Caco-2 (cell line): Measurements from ENCODE around the gene SP2. TPM values are rescaled to one million over a fixed set of nuclear protein-coding genes. Genes with fewer than 3 reads are reported as not detected.

Source experiments
- BruUV-seq: library from RNA; stranded (reverse); fragments of 400-500 nt; replicated peaks from 2 replicates; lab custom pipeline; 2021; lab: Mats Ljungman, UMichigan
- CTCF ChIA-PET: fragments of 300-600 bp; sonication (Branson Sonifier 250); formaldehyde crosslinking; loops from one replicate; lab custom pipeline; 2022; ENCODE audit warnings: antibody characterized with exemption; lab: Charles Lee
- POLR2A ChIA-PET: fragments of 300-600 bp; sonication (Branson Sonifier 250); formaldehyde crosslinking; loops from one replicate; lab custom pipeline; 2022; ENCODE audit warnings: antibody characterized with exemption; lab: Charles Lee
- DNase-seq, 2 experiments: peaks; one replicate each; pipeline versions ENCODE4 v3.0.0 to v3.0.0-alpha.2; 2020 to 2022
- H3K27me3 ChIP-seq: replicated peaks from 2 replicates; pipeline ENCODE4 v1.6.0; 2011; ENCODE audit warnings: low read length; ENCODE audit not compliant: control insufficient read depth, insufficient read depth
- H3K36me3 ChIP-seq: 2 replicates; pipeline ENCODE4 v1.5.1; 2011; ENCODE audit warnings: low read length; ENCODE audit not compliant: control insufficient read depth, insufficient read depth
- H3K4me1 ChIP-seq: fragments of 250-450 bp; sonication (Bioruptor Pico); 2 replicates; pipeline ENCODE4 v1.5.1; 2020; ENCODE audit warnings: mild to moderate bottlenecking
- H3K4me3 ChIP-seq: 2 replicates; pipeline ENCODE4 v1.5.1; 2011; ENCODE audit warnings: low read depth, mild to moderate bottlenecking, control low read depth, low read length
- H3K9me3 ChIP-seq: fragments of 250-450 bp; sonication (Bioruptor Pico); 2 replicates; pipeline ENCODE4 v1.5.1; 2020; ENCODE audit warnings: mild to moderate bottlenecking, moderate library complexity
- H3K27ac Mint-ChIP-seq: one replicate; pipeline ENCODE4 v1.8.0; 2022; ENCODE audit warnings: mixed read lengths; ENCODE audit not compliant: unreplicated experiment
- H3K27me3 Mint-ChIP-seq: one replicate; pipeline ENCODE4 v1.8.0; 2022; ENCODE audit warnings: mixed read lengths; ENCODE audit not compliant: insufficient read depth, unreplicated experiment
- H3K36me3 Mint-ChIP-seq: one replicate; pipeline ENCODE4 v1.8.0; 2022; ENCODE audit warnings: mild to moderate bottlenecking, mixed read lengths; ENCODE audit not compliant: insufficient read depth, unreplicated experiment
- H3K4me1 Mint-ChIP-seq: one replicate; pipeline ENCODE4 v1.8.0; 2022; ENCODE audit warnings: low read depth, mixed read lengths; ENCODE audit not compliant: unreplicated experiment
- H3K4me3 Mint-ChIP-seq: one replicate; pipeline ENCODE4 v1.8.0; 2022; ENCODE audit warnings: mild to moderate bottlenecking, moderate library complexity, mixed read lengths; ENCODE audit not compliant: unreplicated experiment
- H3K9me3 Mint-ChIP-seq: one replicate; pipeline ENCODE4 v1.8.0; 2022; ENCODE audit warnings: mixed read lengths; ENCODE audit not compliant: unreplicated experiment
- intact Hi-C: fragments of 100-400 bp; cut with micrococcal nuclease; formaldehyde crosslinking; loops from one replicate; pipeline ENCODE4 v1.10.0; 2022; ENCODE audit not compliant: unreplicated experiment
- total RNA-seq: library from RNA; stranded (reverse); gene quantifications from 2 replicates; pipeline ENCODE4 v1.2.3, GENCODE V29; 2022
- TF ChIP-seq, protein P1 (sequence below), 2 experiments: fragments of 200-600 bp in 1 of 2; IDR thresholded peaks; 1 replicate in 1 of 2; 2 replicates in 1 of 2; pipeline versions ENCODE4 v1.5.1 to v1.8.0; 2011 to 2022; ENCODE audit warnings: antibody characterized with exemption in 1 of 2, control low read depth in 1 of 2, inconsistent platforms in 1 of 2, low read depth in 1 of 2, low read length in 1 of 2, mild to moderate bottlenecking in 1 of 2, moderate library complexity in 1 of 2; ENCODE audit not compliant: insufficient read depth in 1 of 2, severe bottlenecking in 1 of 2, unreplicated experiment in 1 of 2

The SP2 gene
- total RNA-seq, 1 experiment from 2014 or later: 25.2 TPM

DNA sequence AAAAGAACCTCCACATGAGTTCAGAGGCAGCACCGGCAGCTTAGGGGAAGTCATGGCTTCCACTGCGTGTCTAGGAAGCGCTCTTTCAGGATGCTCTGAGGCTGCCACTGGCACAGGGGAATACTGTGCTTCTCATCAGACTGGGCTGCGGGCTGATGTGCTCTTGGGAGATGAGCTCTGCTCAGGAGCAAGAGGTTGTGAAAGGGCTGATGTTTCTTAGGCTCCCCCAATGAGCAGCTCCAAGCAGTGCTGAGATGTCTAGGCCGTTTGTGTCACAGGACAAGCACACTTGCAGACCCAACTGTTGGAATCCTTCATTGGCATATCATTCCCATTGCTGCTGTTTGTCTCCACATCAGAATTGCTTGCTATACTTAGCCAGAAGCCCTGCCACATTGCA lies 3.6 kb downstream of the SP2 start:
- Histone ChIP-seq H3K36me3 (peaks cover 8% of the 10 kb centered on the region), H3K9me3 (no peaks in the 10 kb centered on the region), H3K4me1 (peaks cover 7% of the 10 kb centered on the region), H3K4me3 (no peak overlapping the region), H3K27me3 (no peaks in the 10 kb centered on the region)
- peaks cover 20% of the 10 kb centered on the region for H3K36me3 Mint-ChIP-seq
- CTCF ChIA-PET: interaction anchor here (1.0 to 1.2 kb wide), 2 partner anchors 57 to 71 kb away, joined by 3 read pairs; partner anchors contain the start of gene CDK5RAP3
- H3K27ac Mint-ChIP-seq: no peak overlapping the region
- BruUV-seq: no TSS peak
- H3K4me3 Mint-ChIP-seq: no peak overlapping the region
- peaks cover 2% of the 10 kb centered on the region for H3K27me3 Mint-ChIP-seq
- peaks cover 11% of the 10 kb centered on the region for H3K4me1 Mint-ChIP-seq
- intact Hi-C loops: no loop called here
- POLR2A ChIA-PET: no interaction called here
- DNase-seq: no peak
- TF ChIP-seq, protein P1, sequence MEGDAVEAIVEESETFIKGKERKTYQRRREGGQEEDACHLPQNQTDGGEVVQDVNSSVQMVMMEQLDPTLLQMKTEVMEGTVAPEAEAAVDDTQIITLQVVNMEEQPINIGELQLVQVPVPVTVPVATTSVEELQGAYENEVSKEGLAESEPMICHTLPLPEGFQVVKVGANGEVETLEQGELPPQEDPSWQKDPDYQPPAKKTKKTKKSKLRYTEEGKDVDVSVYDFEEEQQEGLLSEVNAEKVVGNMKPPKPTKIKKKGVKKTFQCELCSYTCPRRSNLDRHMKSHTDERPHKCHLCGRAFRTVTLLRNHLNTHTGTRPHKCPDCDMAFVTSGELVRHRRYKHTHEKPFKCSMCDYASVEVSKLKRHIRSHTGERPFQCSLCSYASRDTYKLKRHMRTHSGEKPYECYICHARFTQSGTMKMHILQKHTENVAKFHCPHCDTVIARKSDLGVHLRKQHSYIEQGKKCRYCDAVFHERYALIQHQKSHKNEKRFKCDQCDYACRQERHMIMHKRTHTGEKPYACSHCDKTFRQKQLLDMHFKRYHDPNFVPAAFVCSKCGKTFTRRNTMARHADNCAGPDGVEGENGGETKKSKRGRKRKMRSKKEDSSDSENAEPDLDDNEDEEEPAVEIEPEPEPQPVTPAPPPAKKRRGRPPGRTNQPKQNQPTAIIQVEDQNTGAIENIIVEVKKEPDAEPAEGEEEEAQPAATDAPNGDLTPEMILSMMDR (IDR thresholded peaks at IDR 0.05; ENCODE audit: insufficient read depth in 1 of 2, low read depth in 1 of 2, low read length in 1 of 2, severe bottlenecking in 1 of 2, unreplicated experiment in 1 of 2): no peak
- no peaks in the 10 kb centered on the region for H3K9me3 Mint-ChIP-seq

GRCh38 chr17:47901423-47901822 lies 5.4 kb downstream of the SP2 start:
- CTCF ChIA-PET: interaction anchor here (0.5 kb wide), 1 partner anchor 267 kb away, joined by 3 read pairs; no protein-coding TSS in a partner anchor

GRCh38 chr17:47902039-47902744 lies 6.2 kb downstream of the SP2 start:
- no peak overlapping the region for H3K4me3 ChIP-seq
- POLR2A ChIA-PET: interaction anchor here (0.5 kb wide), 1 partner anchor 15 kb away, joined by 4 read pairs; no protein-coding TSS in a partner anchor
- intact Hi-C loops: no loop called here

More at GRCh38 chr17:47901423-47901822, 5.4 kb downstream of the SP2 start:
- H3K9me3 ChIP-seq: no peaks in the 10 kb centered on the region
- no peaks in the 10 kb centered on the region for H3K27me3 ChIP-seq
- no TSS peak for BruUV-seq
- POLR2A ChIA-PET: no interaction called here
- H3K4me1 ChIP-seq: peaks cover 5% of the 10 kb centered on the region
- intact Hi-C loops: no loop called here
- H3K36me3 ChIP-seq: peaks cover 8% of the 10 kb centered on the region
- no peak overlapping the region for H3K4me3 ChIP-seq
- TF ChIP-seq, protein P1 (IDR thresholded peaks at IDR 0.05; ENCODE audit: insufficient read depth in 1 of 2, low read depth in 1 of 2, low read length in 1 of 2, severe bottlenecking in 1 of 2, unreplicated experiment in 1 of 2): no peak
- no peak overlapping the region for H3K27ac Mint-ChIP-seq
- H3K4me1 Mint-ChIP-seq: peaks cover 9% of the 10 kb centered on the region
- no peak for DNase-seq
- H3K9me3 Mint-ChIP-seq: no peaks in the 10 kb centered on the region
- H3K27me3 Mint-ChIP-seq: no peaks in the 10 kb centered on the region
- H3K4me3 Mint-ChIP-seq: no peak overlapping the region
- H3K36me3 Mint-ChIP-seq: peaks cover 8% of the 10 kb centered on the region

More at GRCh38 chr17:47902039-47902744, 6.2 kb downstream of the SP2 start:
- CTCF ChIA-PET: interaction anchor here (0.5 to 1.3 kb wide), 3 partner anchors 9 to 267 kb away, joined by 3 to 14 read pairs (median 4); partner anchors contain the start of gene CDK5RAP3
- Histone ChIP-seq H3K4me1 (peaks cover 4% of the 10 kb centered on the region), H3K36me3 (peaks cover 8% of the 10 kb centered on the region), H3K9me3 (no peaks in the 10 kb centered on the region), H3K27me3 (no peaks in the 10 kb centered on the region)
- Mint-ChIP-seq H3K27me3 (no peaks in the 10 kb centered on the region), H3K4me1 (peaks cover 4% of the 10 kb centered on the region), H3K36me3 (peaks cover 1% of the 10 kb centered on the region), H3K9me3 (no peaks in the 10 kb centered on the region), H3K27ac (no peak overlapping the region), H3K4me3 (no peak overlapping the region)
- BruUV-seq: no TSS peak
- TF ChIP-seq, protein P1 (IDR thresholded peaks at IDR 0.05; ENCODE audit: insufficient read depth in 1 of 2, low read depth in 1 of 2, low read length in 1 of 2, severe bottlenecking in 1 of 2, unreplicated experiment in 1 of 2): no peak
- DNase-seq: no peak
